ENCODE measurements around the gene MYCBP.

MYCBP gene

DNA sequence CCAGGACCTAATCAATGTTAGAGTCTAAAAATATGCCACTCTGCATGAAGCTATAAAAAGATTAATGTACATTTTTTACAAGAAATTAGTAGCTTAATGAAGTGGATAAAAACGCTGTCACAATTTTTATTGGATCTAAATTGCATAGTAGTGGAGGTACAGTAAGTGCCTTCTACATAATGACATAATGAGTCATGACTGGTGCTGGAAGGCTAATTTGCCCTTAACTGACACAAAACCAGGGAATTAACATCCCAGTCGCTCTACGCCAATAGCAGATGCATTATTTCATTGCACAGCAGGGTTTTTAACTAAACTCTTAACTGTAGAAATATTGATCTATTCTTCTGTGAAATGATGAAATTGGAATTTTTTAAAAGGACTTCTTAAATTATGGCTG lies 46.9 kb downstream of the MYCBP start:
- H3K36me3 Mint-ChIP-seq (ENCODE audit: low read depth): no peaks in the 10 kb centered on the region
- H3K27ac Mint-ChIP-seq: no peak overlapping the region

DNA sequence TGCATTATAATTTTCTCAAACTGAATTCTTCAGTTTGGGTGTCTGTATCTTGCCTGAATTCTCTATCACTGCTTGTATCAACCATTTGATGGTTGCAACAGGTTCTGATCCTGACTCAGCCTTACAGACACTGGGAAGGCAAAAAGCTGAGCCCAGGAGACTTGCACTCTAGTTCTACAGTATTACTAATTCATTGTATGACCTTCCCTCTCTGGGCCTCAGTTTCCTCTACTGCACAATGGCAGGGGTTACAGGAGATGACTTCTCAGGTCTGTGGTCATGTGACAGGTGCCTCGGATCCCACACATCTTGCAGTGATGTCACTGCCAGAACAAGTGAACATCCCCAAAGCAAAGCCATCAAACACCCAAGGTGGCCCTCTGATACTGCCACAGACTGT lies 52.3 kb downstream of the MYCBP start:
- DNase-seq (ENCODE audit: low spot score): no peak
- H3K9me3 Mint-ChIP-seq: no peaks in the 10 kb centered on the region

More for the DNA sequence above, 46.9 kb downstream of the MYCBP start:
- no peak for DNase-seq (ENCODE audit: low spot score)
- H3K4me3 Mint-ChIP-seq: no peak overlapping the region
- no peaks in the 10 kb centered on the region for H3K4me1 Mint-ChIP-seq (ENCODE audit: low read depth)
- peaks cover 46% of the 10 kb centered on the region for H3K27me3 Mint-ChIP-seq (ENCODE audit: low read depth)
- H3K9me3 Mint-ChIP-seq: no peaks in the 10 kb centered on the region

DNA sequence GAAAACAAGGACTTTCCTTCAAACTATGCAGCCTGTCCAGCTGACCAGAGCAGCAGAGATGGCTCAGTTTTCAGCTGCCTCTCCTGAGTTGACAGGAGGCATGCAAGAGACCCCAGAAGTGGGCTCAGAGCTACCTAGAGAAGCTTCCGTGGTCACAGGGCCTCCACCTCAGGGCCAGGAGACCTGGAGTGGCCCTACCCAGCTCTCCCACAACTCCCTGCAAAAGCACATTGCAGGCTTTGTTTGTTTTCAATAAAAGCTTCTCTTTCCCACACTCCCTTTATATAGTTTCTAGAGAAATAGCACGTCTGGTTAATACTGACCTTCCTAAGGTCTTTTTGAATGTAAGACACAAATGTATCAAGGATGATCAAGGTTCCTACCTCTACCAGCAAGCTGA lies 53.6 kb downstream of the MYCBP start:
- Mint-ChIP-seq H3K36me3 (ENCODE audit: low read depth) (no peaks in the 10 kb centered on the region), H3K9me3 (no peaks in the 10 kb centered on the region), H3K4me1 (ENCODE audit: low read depth) (peaks cover 8% of the 10 kb centered on the region), H3K27ac (no peak overlapping the region), H3K4me3 (no peak overlapping the region), H3K27me3 (ENCODE audit: low read depth) (peaks cover 56% of the 10 kb centered on the region)
- no peak for DNase-seq (ENCODE audit: low spot score)

More for the DNA sequence above, 52.3 kb downstream of the MYCBP start:
- Mint-ChIP-seq H3K4me3 (no peak overlapping the region), H3K4me1 (ENCODE audit: low read depth) (peaks cover 3% of the 10 kb centered on the region), H3K27me3 (ENCODE audit: low read depth) (peaks cover 52% of the 10 kb centered on the region), H3K27ac (no peak overlapping the region), H3K36me3 (ENCODE audit: low read depth) (no peaks in the 10 kb centered on the region)

DNA sequence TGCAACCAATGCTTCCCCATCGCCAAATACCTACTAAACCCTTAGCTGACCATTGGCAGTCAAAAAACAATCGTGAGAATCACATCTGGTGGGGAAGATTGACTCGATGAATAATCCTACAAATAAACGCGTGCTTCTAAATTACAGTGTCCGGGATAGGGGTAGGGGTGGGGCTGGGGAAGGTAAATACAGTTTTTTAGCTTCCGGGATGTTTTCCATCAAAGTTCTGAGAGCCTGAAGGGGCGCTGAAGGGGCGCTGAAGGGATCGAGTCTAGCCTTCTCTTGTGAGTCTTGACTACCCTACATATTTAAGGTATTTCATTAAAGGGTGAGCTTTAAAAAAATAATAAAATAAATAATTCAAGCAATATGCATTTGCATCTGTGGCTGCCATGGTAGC lies 54.1 kb downstream of the MYCBP start:
- Mint-ChIP-seq H3K4me3 (no peak overlapping the region), H3K27ac (no peak overlapping the region), H3K27me3 (ENCODE audit: low read depth) (peaks cover 59% of the 10 kb centered on the region), H3K4me1 (ENCODE audit: low read depth) (peaks cover 8% of the 10 kb centered on the region), H3K9me3 (no peaks in the 10 kb centered on the region), H3K36me3 (ENCODE audit: low read depth) (no peaks in the 10 kb centered on the region)
- DNase-seq (ENCODE audit: low spot score): no peak

DNA sequence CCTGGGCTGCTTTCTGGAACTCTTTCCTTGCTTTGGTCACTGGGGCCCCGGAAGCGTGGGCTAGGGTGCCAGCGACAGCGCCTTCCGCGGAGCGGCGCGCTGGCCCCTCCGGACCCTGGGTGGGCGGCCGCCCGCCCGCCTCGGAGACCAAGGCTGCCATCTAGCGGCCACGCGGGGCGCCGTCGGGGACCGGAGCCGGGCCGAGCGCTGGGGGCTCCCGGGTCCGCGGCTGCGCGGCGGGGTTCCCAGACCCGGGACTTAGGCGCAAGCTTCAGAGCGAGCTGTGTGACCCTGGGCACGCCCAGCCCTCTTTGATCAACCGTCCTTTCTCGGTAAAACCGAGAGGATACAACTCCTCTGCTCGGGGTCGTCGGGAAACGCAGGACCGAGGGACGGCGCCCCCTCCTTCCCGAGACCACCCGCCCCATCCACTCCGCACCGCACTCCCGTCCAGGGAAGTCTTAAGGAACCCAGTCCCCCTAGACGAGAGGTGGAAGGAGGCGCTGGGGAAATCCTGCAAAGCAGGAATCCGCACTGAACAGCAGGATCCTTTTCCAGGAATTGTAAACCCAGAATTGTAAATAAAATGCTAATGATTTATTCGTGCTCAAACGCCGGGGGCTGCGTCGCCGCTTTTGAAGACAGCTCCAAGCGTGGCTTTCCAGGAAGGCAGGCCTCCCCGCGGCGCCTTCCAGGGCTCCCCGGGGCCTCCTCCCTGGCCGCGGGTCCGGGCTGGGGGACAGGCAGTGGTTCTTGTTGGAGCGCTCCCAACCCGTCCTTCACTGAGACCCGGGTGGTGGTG lies 54.8 kb downstream of the MYCBP start:
- Mint-ChIP-seq H3K36me3 (ENCODE audit: low read depth) (no peaks in the 10 kb centered on the region), H3K4me3 (peak overlapping the region; percentile 21), H3K27ac (no peak overlapping the region), H3K4me1 (ENCODE audit: low read depth) (peaks cover 8% of the 10 kb centered on the region), H3K27me3 (ENCODE audit: low read depth) (peaks cover 65% of the 10 kb centered on the region), H3K9me3 (no peaks in the 10 kb centered on the region)
- peak; percentile 33 for DNase-seq (ENCODE audit: low spot score)

DNA sequence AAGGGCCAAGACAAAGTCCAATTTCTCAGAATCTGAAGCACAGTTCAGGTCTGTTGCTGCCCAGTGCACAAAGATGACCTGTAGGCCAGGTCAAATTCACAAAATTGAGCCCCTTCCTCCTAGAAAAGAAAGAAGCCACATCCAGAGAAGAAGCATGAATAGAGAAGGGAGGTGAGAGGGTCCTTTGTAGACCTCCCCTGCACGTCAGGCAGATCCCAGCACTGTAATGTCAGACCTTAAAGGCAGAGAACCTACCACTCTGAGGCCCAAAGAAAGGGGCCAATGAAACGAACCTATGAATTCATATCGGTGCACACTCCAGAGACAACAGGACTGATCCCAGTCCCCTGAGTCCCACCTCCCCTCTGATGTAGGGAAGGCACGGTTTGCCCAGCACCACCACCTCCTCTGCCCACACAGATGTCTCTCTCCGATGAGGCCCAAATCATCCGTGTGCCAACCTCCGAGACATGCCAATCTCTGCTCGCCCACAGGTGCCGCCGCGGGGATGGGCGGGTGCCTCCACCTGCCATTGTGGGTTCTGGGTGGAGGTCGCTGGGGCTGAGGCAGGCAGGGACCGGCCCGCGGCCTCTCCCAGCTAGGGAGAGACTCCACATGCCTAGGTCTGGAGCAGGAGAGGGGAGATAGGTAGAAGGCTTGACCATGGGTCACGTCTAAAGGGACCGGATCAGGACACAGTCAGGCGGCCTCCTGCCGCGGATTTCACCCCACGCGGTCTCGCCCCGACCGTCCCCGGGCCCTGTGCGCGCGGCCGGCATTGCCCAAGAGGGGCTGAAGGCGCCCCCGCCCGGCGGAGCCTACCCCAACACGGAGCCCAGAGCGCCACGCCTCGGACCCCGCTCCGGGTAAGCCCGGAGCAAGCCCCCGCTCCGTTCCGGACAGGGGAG lies 55.6 kb downstream of the MYCBP start:
- Mint-ChIP-seq H3K36me3 (ENCODE audit: low read depth) (no peaks in the 10 kb centered on the region), H3K4me3 (no peak overlapping the region), H3K27ac (no peak overlapping the region), H3K27me3 (ENCODE audit: low read depth) (peaks cover 71% of the 10 kb centered on the region), H3K9me3 (no peaks in the 10 kb centered on the region), H3K4me1 (ENCODE audit: low read depth) (peaks cover 8% of the 10 kb centered on the region)
- DNase-seq (ENCODE audit: low spot score): no peak

DNA sequence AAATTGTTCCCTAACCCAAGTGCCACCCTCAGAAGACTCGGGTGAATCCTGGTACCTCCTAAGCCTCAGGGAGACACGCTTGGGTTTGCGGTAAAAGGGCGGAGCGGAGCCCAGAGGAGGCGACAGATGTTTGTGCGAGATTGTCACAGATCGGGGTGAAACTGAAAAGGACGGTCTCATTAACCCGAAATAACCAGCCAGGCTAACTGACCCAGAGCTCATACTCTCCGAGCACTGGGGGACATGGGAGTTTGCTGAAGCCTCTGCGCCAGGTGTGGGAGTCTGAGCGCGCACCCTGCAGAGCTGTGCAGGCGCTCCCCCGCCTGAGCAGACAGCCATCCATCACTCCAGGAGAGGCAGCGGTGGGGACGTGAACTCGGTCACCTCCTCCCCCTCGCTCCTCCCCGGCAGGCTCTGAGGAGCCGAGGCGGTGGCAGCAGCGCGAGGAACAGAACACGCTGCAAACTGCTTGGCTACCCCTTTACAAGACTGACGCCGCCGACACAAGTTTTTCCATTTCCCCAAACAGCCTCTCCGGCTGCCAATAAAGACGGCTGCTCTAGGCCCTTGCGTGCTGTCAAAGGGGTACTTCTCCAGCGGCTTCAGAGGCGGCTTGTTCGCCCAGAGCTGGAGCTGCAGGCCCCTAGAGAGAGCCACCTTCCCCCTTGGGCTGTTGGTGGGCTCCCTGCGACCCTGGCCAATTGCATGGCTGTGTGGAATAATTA lies 57.1 kb downstream of the MYCBP start:
- H3K4me1 Mint-ChIP-seq (ENCODE audit: low read depth): peaks cover 8% of the 10 kb centered on the region
- H3K4me3 Mint-ChIP-seq: peak overlapping the region; percentile 53
- H3K9me3 Mint-ChIP-seq: no peaks in the 10 kb centered on the region
- no peaks in the 10 kb centered on the region for H3K36me3 Mint-ChIP-seq (ENCODE audit: low read depth)
- no peak for DNase-seq (ENCODE audit: low spot score)
- H3K27ac Mint-ChIP-seq: no peak overlapping the region
- H3K27me3 Mint-ChIP-seq (ENCODE audit: low read depth): peaks cover 72% of the 10 kb centered on the region

DNA sequence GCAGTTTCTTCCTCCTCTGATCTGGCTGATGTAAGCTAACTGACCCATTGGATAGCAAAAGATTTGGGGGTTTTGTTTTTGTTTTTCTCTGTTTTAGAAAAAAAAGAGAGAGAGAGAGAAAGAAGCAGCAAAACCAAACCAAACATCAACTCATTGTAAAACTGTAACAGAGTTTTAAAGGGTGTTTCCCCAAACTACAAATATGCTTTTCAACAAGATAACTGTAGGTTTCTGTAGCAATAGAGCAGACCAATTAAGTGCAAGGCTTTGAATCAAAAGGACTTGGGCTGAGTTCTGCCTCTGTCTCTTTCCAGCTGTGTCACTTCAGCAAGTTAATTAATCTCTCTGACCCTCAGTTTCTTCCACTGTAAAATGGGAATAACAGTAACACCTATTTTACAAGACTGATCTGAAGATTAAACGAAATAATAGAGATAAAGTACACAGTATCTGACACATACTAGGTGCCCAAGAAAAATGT lies 58.1 kb downstream of the MYCBP start:
- Mint-ChIP-seq H3K4me3 (no peak overlapping the region), H3K4me1 (ENCODE audit: low read depth) (peaks cover 8% of the 10 kb centered on the region), H3K27me3 (ENCODE audit: low read depth) (peaks cover 71% of the 10 kb centered on the region), H3K36me3 (ENCODE audit: low read depth) (no peaks in the 10 kb centered on the region), H3K27ac (no peak overlapping the region), H3K9me3 (no peaks in the 10 kb centered on the region)
- DNase-seq (ENCODE audit: low spot score): no peak

DNA sequence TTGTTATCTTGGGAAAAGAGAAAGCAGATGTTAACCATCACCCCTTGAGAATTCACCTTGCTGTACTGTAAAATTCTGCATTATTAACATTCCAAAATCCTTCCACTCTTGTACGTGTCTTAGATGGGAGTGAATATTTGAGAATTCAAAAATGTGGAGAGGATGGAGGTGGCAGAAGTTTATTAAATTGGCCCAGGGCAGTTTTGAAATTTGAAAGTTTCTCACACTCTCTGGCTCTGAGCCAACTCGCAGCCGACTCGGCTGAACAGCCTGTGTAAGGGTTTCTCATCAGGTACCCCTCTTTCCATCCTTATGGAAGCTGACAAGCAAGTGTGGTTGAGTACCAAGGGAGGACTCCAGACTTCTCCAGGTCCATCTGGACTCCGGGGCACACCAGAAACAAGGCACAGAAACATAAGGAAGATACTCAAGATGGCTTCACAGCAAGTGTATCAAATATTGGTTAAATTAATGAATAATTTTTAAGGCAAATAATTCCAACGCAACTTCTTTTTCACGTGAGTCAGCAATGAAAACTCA lies 58.6 kb downstream of the MYCBP start:
- Mint-ChIP-seq H3K9me3 (no peaks in the 10 kb centered on the region), H3K27ac (no peak overlapping the region), H3K36me3 (ENCODE audit: low read depth) (no peaks in the 10 kb centered on the region), H3K4me1 (ENCODE audit: low read depth) (peaks cover 8% of the 10 kb centered on the region), H3K27me3 (ENCODE audit: low read depth) (peaks cover 68% of the 10 kb centered on the region), H3K4me3 (no peak overlapping the region)
- no peak for DNase-seq (ENCODE audit: low spot score)

DNA sequence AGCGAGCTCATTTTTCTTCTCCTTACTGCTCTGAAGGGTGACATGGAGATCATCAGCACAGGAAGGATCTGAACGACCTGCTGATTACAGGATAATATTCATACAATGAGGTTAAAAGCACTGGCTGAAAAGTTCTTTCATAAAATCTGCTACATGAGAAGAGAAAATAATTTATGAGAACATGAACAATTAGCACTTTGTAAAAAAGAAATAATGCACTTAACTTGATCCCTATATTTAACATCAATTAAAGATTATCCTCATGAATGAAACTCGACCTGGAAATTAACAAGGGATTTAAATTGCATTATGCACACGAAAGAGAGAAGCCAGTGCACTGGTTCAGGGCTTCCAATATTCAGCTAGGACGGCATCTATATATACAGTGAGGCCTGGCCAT lies 60.2 kb downstream of the MYCBP start:
- Mint-ChIP-seq H3K9me3 (no peaks in the 10 kb centered on the region), H3K4me3 (no peak overlapping the region), H3K27me3 (ENCODE audit: low read depth) (peaks cover 67% of the 10 kb centered on the region), H3K4me1 (ENCODE audit: low read depth) (peaks cover 8% of the 10 kb centered on the region), H3K27ac (no peak overlapping the region), H3K36me3 (ENCODE audit: low read depth) (no peaks in the 10 kb centered on the region)
- no peak for DNase-seq (ENCODE audit: low spot score)
